Large intestine (tissue), 3 donors: ENCODE measurements around the gene TBC1D1. TPM values are rescaled to one million over a fixed set of nuclear protein-coding genes. Genes with fewer than 3 reads are reported as not detected.
"Not testable (repeated sequence)": the region's sequence is repeated elsewhere in the genome, so short reads cannot be mapped to it uniquely, and the experiment has no call there.

Experiments
- DNase-seq, 2 donors: peaks; one replicate each; pipeline versions ENCODE4 v3.0.0 to v3.0.0-alpha.2; 2013
- H3K27ac ChIP-seq: one replicate; pipeline ENCODE4 v1.5.1; 2013; ENCODE audit warnings: low read length
- H3K27me3 ChIP-seq: 2 replicates; pipeline ENCODE4 v1.6.1; 2013; ENCODE audit warnings: low read length; ENCODE audit not compliant: control insufficient read depth, insufficient read depth
- H3K36me3 ChIP-seq: 2 replicates; pipeline ENCODE4 v1.6.1; 2013; ENCODE audit warnings: low read length; ENCODE audit not compliant: control insufficient read depth, insufficient read depth
- H3K4me1 ChIP-seq: one replicate; pipeline ENCODE4 v1.6.1; 2013; ENCODE audit warnings: low read length; ENCODE audit not compliant: control insufficient read depth, insufficient read depth
- H3K4me3 ChIP-seq: one replicate; pipeline ENCODE4 v1.5.1; 2013; ENCODE audit warnings: low read length
- H3K9me3 ChIP-seq: one replicate; pipeline ENCODE4 v1.6.1; 2013; ENCODE audit warnings: mild to moderate bottlenecking, low read depth, low read length, moderate library complexity; ENCODE audit not compliant: control insufficient read depth
- WGBS: methylation state at CpG from one replicate; pipeline ENCODE4 v1.1.5; 2013; ENCODE audit warnings: low lambda C conversion rate; ENCODE audit not compliant: insufficient coverage; 5-methylcytosine and 5-hydroxymethylcytosine counted together
- polyA plus RNA-seq: library from polyadenylated mRNA; unstranded; fragments of 120-200 nt; gene quantifications from one replicate; pipeline ENCODE4 v1.2.1, GENCODE V29; 2013

TBC1D1 gene
- polyA plus RNA-seq, 1 donor = 116 TPM

- no peak overlapping the region for H3K4me3 ChIP-seq
- H3K36me3 ChIP-seq = no peaks in the 10 kb centered on the region
- H3K9me3 ChIP-seq = no peaks in the 10 kb centered on the region
- no peak for DNase-seq
- H3K27me3 ChIP-seq = no peaks in the 10 kb centered on the region
- WGBS = no CpG with 5 or more reads among the region's 5 CpGs
- H3K27ac ChIP-seq = no peak overlapping the region
- no peaks in the 10 kb centered on the region for H3K4me1 ChIP-seq
Measured at GRCh38 chr4:37960679-37961450, 70.0 kb downstream of the TBC1D1 start.

- Histone ChIP-seq H3K36me3 (no peaks in the 10 kb centered on the region), H3K4me1 (peaks cover 8% of the 10 kb centered on the region), H3K4me3 (no peak overlapping the region), H3K27ac (no peak overlapping the region), H3K27me3 (no peaks in the 10 kb centered on the region), H3K9me3 (no peaks in the 10 kb centered on the region)
- WGBS = 100% methylated on average over 1 of the region's 4 CpGs
- DNase-seq = no peak
Measured at GRCh38 chr4:37964734-37965457, 74.0 kb downstream of the TBC1D1 start.

- DNase-seq = no peak
- Histone ChIP-seq H3K4me1 (peaks cover 8% of the 10 kb centered on the region), H3K4me3 (no peak overlapping the region), H3K9me3 (no peaks in the 10 kb centered on the region), H3K36me3 (no peaks in the 10 kb centered on the region), H3K27me3 (no peaks in the 10 kb centered on the region), H3K27ac (no peak overlapping the region)
- WGBS = no CpG with 5 or more reads among the region's 3 CpGs
Measured at GRCh38 chr4:37966044-37966443, 75.2 kb downstream of the TBC1D1 start.

- Histone ChIP-seq H3K36me3 (no peaks in the 10 kb centered on the region), H3K27me3 (no peaks in the 10 kb centered on the region), H3K27ac (peak overlapping the region; percentile 13), H3K4me3 (no peak overlapping the region), H3K4me1 (peaks cover 8% of the 10 kb centered on the region), H3K9me3 (no peaks in the 10 kb centered on the region)
- DNase-seq = no peak
- WGBS = 22% methylated on average over 4 of the region's 5 CpGs
Measured at GRCh38 chr4:37967736-37968135, 76.9 kb downstream of the TBC1D1 start.

- Histone ChIP-seq H3K36me3 (no peaks in the 10 kb centered on the region), H3K4me3 (no peak overlapping the region), H3K27ac (no peak overlapping the region), H3K27me3 (no peaks in the 10 kb centered on the region), H3K9me3 (no peaks in the 10 kb centered on the region), H3K4me1 (peaks cover 8% of the 10 kb centered on the region)
- 100% methylated on average over 1 of the region's 3 CpGs for WGBS
- DNase-seq = no peak
Measured at GRCh38 chr4:37968747-37969146, 77.9 kb downstream of the TBC1D1 start.

- H3K27me3 ChIP-seq = no peaks in the 10 kb centered on the region
- DNase-seq = peak in 1 of 2 donors; percentile 39
- H3K27ac ChIP-seq = no peak overlapping the region
- WGBS = no CpG with 5 or more reads among the region's 1 CpG
- H3K36me3 ChIP-seq = no peaks in the 10 kb centered on the region
- H3K9me3 ChIP-seq = no peaks in the 10 kb centered on the region
- H3K4me1 ChIP-seq = peaks cover 8% of the 10 kb centered on the region
- H3K4me3 ChIP-seq = no peak overlapping the region
Measured at GRCh38 chr4:37970702-37971101, 79.8 kb downstream of the TBC1D1 start.

- Histone ChIP-seq H3K9me3 (no peaks in the 10 kb centered on the region), H3K27ac (no peak overlapping the region), H3K4me3 (no peak overlapping the region), H3K36me3 (no peaks in the 10 kb centered on the region), H3K27me3 (no peaks in the 10 kb centered on the region), H3K4me1 (peaks cover 13% of the 10 kb centered on the region)
- DNase-seq = no peak
- WGBS = 83% methylated on average over 2 of the region's 4 CpGs
Measured at GRCh38 chr4:37971202-37971601, 80.3 kb downstream of the TBC1D1 start.

GRCh38 chr4:37973441-37973840 lies 82.6 kb downstream of the TBC1D1 start:
- H3K27me3 ChIP-seq = no peaks in the 10 kb centered on the region

GRCh38 chr4:37975321-37975822 lies 84.5 kb downstream of the TBC1D1 start:
- not testable (repeated sequence) for H3K27me3 ChIP-seq

More at GRCh38 chr4:37973441-37973840, 82.6 kb downstream of the TBC1D1 start:
- no peak for DNase-seq
- Histone ChIP-seq H3K36me3 (no peaks in the 10 kb centered on the region), H3K27ac (no peak overlapping the region), H3K4me1 (peaks cover 13% of the 10 kb centered on the region), H3K9me3 (no peaks in the 10 kb centered on the region), H3K4me3 (no peak overlapping the region)
- WGBS = 100% methylated on average over 1 of the region's 3 CpGs

GRCh38 chr4:37976507-37976906 lies 85.6 kb downstream of the TBC1D1 start:
- Histone ChIP-seq H3K27ac (peak overlapping the region; percentile 97), H3K9me3 (no peaks in the 10 kb centered on the region), H3K36me3 (no peaks in the 10 kb centered on the region), H3K27me3 (no peaks in the 10 kb centered on the region), H3K4me1 (peaks cover 21% of the 10 kb centered on the region), H3K4me3 (peak overlapping the region; percentile 49)
- WGBS = no CpG with 5 or more reads among the region's 3 CpGs
- DNase-seq = peak; percentile 84 to 93

More at GRCh38 chr4:37975321-37975822, 84.5 kb downstream of the TBC1D1 start:
- peaks cover 21% of the 10 kb centered on the region for H3K4me1 ChIP-seq
- no CpG with 5 or more reads among the region's 13 CpGs for WGBS
- not testable (repeated sequence) for H3K4me3 ChIP-seq, H3K36me3 ChIP-seq, DNase-seq, H3K27ac ChIP-seq, H3K9me3 ChIP-seq
